Measurements from ENCODE around the gene RGS9.
"Not testable (repeated sequence)": the region's sequence is repeated elsewhere in the genome, so short reads cannot be mapped to it uniquely, and the experiment has no call there.

Gene RGS9

DNA sequence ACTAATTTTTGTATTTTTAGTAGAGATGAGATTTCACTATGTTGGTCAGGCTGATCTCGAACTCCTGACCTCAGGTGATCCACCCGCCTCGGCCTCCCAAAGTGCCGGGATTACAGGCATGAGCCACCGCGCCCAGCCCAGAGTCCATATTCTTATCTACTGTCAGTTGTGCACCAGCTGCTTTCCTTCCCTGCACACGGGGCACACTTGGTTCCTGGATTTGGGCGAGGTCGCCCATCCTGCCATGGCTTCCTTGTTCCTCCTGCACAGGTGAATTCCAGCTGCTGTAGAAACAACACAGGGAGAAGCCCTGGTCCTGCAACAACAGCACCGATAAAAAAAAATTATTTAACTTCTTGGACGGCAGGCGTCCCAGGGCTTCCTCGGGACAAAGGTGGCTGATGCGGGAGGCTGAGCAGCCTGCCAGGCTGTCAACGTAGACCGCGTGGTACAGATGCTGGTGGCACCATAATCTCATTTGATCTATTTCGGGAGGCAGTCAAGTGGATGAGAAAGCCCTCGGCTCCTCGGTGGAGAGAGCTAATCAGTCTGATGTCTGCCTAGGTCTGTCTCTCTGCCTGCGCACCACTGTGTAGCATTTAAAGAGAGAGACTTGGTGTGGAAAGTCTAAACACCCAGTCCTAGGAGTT, 19.1 kb downstream of the RGS9 start:
- no peak for DNase-seq (ENCODE audit: low spot score)

DNA sequence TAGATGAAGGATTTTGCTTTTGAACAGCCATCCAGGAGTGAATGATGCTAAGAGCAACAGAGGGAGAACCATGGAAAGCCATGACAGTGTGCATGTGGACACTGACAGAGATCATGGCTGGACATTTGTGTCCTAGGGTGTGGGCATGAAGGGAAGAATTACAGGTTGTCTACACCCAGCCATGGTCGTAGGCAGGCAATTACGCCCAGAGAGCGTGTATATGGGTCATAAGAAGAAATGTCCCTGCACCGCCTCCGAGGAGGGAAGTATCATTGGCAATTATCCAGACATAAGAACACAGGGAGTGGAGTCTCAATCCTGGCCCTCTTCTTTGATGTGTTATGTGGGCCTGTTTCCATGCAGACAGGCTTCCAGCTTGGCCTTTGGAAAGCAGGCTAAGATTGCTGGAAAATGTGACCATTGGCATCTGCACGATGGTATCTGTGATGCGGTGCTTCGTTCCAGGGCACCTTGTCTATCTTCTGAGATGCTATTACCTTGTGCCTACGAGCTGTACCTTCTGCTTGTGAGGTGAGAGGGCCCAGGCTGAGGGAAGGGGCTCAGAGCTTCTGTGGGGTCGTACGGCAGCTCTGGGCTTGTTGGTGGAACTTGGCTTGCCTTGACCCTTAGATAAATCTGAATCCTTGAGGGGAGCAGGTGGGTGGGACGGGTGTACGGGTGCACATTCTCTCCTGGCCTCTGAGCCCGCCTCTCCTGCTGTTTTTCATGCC, 19.8 kb downstream of the RGS9 start:
- DNase-seq (ENCODE audit: low spot score), result no peak

DNA sequence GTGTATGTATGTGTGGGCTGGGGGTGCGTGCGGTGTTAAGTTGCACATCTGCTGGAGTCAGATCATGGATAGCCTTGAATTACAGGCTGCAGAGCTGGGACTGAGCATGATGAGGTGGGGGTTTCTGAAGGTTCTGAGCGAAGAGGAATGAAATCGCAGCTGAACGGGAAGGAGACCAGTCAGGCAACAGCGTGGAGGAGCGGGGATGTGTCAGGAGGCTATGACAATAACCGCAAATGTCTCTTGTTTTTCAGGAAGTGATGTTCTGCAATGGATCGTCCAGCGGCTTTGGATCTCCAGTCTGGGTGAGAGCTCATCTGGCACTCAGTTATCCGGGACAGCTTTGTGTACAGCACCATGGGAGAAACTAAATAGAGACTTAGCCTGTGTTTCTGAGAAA, 20.9 kb downstream of the RGS9 start:
- no peak for DNase-seq (ENCODE audit: low spot score)

DNA sequence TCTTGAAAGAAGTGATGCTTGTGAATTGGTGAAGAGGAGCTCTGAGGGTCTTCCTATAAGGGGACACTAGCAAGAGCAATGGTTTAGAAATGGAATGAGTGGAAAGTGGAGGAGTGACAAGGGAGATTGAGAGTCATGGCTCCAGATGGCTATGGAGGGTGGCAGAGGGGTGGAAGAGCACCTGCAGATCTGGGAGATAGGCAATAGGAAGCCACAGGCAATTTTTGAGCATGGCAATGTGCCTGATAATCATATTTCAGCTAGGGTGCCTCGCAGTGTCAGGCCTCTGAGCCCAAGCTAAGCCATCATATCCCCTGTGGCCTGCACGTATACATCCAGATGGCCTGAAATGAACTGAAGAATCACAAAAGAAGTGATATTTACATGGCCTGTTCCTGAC, 21.5 kb downstream of the RGS9 start:
- DNase-seq (ENCODE audit: low spot score), result peak; percentile 66

DNA sequence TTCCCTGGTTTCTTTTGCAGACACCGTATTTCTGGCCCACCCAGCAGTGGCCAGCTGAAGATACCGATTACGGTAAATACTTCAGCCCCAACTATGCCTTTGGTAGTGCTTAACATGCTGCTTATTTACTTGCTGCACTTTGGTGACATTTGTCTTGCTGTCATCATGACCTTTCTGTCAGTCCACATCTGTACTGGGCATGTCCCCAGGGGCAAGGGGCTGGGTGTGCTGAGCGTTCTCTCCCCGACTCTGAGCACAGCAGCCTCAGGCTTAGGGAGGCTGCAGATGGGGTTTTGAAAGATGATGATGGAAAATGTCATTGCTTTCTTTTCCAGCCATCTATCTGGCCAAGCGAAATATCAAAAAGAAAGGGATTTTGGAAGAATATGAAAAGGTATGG, 23.3 kb downstream of the RGS9 start:
- DNase-seq (ENCODE audit: low spot score), result no peak

DNA sequence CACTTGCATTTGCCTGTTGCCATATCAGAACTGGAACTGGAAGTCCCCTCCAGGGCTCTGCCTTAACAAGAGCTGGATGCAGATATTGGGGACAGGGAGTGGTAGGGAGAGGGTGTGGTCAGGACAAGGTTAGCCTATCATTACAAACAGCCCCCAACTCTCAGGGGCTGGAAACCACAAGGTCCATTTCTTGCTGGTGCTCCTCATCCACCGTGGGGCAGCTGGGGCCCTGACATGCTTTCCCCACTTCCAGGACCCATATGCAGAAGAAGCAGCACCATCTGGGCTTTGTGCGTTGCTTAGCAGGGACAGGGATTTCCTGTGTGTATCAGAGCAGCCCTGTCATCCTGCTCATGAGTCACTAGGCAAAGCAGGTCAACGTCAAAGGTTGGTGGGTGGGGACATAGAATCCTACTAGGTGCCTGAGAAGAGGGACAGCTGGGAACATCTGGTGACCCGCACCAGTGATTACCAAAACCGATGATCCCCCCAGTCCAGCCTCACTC, 26.9 kb downstream of the RGS9 start:
- no peak for DNase-seq (ENCODE audit: low spot score)

DNA sequence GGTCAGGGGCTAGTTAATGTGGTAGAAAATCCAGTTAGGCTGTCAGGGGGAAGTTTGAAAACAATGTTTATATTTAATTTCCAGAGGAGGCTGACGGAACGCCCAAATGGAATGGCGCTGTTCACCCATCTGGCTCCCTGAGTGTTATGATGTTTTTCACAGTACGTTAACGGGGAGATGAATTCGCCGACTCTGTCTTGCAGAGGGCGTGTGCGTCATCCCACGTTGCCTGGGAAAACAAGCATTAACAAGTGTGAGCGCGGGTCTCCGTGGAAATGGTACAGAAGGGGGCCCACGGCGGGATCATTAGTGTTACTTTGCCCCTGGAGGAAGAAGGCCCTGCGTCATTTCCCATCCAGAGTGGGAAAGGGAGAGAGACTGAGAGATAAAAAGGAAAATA, 29.6 kb downstream of the RGS9 start:
- no peak for DNase-seq (ENCODE audit: low spot score)

DNA sequence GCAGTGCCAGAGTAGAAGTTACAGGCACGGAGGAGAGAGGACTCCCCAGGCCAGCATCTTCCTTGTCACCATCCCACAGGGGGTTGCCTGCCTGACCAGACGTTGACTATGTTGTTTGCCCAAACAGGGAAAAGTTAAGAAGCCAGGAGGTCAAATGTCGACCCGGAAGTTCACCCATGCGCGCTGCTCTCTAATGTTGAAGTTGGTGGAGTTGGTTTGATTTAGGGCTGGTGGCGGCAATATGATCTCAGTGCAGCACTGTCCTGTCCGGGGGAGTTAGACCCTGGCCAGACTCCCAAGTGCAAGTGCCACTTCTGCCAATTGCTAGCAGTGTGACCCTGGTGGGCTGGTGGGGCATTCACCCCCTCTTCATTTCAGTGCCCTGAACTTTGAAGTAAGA, 30.4 kb downstream of the RGS9 start:
- DNase-seq (ENCODE audit: low spot score), result no peak

DNA sequence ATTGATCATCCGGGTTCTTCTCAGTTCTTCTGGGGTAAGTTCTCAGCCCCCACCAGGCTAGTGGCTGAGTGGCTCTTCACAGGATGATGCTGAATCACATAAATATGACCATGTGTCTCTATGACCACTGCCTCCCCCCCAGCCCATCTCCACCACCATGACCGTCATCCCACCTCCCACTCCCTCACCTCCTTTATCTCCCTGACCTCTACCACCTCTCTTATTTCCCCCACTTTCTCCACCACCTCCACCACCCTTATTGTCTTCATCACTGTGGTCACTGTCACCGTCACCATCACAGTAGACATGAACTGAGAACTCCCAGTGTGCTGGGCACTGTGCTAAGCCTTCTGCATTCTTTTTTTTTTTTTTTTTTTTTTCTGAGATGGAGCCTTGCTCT, 32.5 kb downstream of the RGS9 start:
- no peak for DNase-seq (ENCODE audit: low spot score)

DNA sequence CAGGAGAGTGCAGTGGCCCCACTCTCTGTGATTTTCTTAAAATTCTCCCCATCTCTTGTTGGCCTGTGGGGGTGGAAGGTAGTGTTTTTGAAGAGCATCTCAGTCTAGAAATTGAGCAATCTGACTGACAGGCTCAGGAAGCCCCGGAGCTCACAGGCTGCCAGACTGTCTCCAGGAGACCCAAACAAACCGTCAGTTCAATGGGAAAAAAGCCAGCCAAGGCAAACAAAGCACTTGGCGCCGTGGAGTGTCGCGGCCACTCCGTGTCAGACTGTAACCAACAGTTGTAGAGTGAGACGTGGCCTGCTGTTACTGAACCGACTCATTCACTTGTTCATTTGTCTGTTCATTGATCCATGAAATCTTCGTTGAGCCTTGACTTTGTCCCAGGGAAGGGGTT, 33.7 kb downstream of the RGS9 start:
- no peak for DNase-seq (ENCODE audit: low spot score)

DNA sequence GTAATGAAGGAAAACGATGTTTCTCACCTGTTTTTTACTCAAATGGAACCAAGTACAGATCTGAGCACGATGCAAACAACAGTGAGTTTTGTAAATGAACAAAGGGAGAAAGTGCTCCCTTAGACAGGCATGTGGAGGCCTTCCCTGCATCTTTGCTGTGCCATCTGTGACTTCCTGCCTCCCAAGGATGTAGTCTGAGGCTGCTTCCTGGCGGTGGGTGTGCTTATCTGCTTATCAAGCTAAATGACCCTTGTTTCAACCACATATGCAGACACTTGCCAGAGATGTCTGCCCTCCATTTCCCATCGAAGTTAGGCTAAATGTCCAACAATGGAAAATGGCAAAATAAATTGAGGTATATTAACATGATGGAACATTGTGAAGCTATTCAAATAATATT, 34.6 kb downstream of the RGS9 start:
- peak; percentile 62 for DNase-seq (ENCODE audit: low spot score)

DNA sequence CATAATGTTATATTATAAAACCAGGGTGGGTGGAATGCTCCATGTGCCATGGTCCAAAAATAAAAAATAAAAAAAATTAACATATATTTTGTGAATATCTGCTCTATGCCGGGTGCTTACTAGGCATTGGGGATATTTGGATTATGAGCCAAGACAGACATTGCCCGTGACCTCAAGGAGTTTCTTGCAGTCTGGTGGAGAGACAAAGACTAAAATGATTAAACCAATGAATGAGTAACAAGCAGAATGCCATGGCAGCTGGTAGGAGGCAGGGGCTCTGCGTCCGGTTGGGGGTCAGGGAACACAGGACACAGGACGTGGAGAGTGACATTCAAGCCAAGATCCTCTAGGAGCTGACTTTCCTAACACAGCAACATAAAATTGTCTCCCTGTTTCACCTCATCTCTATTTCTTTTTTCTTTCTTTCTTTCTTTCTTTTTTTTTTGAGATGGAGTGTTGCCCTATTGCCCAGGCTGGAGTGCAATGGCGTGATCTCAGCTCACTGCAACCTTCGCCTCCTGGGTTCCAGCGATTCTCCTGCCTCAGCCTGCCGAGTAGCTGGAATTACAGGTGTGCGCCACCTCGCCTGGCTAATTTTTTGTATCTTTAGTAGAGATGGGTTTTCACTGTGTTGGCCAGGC, 35.4 kb downstream of the RGS9 start:
- DNase-seq (ENCODE audit: low spot score), result no peak

DNA sequence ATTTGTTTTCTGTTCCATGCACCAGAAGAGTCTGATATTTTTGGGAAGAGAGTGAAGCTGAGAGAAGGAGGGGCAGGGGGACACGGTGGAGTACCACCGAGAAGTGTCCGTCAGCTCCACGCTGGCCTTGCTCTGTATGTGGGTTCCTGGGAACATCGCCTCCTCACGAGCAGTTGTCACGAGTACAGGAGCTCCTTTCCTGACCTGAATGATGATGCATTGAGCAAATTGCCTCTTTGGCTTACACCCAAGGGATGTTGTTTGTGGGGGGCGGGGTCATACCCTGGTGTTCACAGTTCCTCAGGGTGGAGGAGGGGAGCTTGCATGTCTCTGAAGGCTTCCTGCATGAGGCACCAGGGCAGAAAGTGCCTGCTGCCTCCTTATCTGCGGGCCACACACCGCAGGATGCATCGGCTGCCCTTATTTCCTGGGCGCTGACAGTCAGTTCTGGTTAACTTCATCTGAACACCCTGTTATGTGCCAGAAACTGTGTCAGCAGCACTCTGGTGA, 36.2 kb downstream of the RGS9 start:
- DNase-seq (ENCODE audit: low spot score), result peak; percentile 85

DNA sequence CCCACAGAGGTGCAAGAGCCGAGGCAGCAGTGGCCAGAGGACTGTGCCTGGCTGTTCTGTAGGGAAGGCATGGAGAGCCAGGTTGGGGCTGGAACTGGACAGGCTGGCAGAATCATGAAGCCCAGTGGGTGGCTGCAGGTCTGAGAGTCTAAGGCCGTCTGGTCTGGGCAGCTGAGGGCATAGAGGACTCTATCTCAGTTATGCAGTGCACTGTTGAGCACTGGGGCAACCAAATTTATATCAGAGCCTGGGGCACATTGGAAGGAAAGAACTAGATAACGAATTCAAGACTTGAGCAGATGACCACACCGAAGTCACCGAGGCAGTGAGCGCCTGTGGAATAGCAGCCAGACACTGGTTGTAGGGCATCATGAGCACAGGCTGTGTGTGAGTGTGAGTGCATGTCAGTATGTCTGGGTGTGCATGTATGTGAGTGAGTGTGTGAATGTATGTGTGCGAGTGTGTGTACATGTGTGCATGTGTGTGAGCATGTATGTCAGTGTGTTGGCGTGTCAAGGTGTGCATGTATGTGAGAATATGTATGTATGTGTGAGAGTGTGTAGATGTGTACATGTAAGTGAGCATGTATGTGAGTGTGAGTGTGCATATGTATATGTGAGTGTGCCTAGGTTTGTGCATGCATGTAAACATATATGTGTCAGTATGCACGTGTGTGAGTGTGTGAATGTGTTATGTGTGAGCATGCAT, 37.0 kb downstream of the RGS9 start:
- DNase-seq (ENCODE audit: low spot score), result no peak

DNA sequence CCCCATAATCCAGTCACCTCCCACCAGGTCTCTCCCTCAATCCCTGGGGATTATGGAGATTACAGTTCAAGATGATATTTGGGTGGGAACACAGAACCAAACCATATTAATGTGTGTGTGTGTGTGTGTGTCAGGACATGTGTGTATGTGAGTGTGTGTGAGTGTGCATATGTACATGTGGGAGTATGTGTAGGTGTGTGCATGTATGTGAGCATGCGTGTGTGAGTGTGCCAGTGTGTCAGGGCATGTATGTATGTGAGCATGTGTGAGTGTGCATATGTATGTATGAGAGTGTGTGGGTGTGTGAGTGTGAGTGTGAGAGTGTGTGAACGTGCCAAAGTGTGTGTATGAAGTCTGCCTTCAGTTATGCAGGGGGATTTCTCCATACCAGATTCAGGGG, 37.8 kb downstream of the RGS9 start:
- DNase-seq (ENCODE audit: low spot score), result no peak

DNA sequence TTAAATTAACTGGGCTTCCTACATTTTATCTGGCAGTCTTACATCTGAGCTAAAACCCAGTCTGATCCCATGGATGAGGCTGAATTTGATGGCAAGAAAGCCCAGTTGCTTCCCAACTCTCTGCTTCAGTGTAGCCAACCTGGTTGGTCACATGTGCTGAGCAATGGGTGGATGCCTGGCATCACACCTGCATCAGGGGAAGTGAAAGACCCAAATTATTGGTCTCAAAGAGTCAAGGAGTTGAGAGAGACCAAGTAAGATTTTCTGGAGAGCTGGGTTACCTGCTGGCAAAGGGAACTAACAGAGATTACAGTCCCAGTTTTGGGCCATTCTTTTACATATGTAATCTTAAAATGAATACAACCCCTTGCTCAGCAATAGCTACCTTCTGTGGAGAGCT, 38.8 kb downstream of the RGS9 start:
- DNase-seq (ENCODE audit: low spot score), result no peak

DNA sequence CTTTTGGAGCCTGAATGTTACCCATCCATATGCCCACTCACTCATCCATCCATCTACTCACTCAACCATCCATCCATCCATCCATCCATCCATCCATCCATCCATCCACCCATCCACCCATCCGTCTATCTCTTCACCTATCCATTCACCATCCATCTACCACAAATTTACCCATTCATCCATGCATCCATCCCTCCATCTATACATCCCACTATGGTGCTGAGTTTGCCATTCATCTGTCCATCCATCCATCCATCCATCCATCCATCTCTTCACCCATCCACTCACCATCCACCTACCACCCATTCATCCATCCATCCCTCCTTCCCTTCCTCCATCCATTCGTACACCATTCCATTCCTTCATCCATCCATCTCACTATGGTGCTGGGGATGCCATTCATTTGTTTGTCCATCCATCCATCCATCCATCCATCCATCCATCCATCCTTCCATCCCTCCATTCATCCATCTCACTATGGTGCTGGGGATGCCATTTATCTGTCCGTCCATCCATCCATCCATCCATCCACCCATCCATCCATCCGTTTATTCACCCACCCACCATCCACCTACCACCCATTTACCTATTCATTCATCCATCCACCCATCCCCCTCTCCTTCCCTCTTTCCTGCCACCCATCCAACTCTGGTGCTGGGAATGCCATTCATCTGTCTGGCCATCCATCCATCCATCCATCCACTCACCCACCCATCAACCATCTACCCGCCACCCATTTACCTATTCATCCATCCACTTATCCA, 39.7 kb downstream of the RGS9 start:
- no peak for DNase-seq (ENCODE audit: low spot score)

DNA sequence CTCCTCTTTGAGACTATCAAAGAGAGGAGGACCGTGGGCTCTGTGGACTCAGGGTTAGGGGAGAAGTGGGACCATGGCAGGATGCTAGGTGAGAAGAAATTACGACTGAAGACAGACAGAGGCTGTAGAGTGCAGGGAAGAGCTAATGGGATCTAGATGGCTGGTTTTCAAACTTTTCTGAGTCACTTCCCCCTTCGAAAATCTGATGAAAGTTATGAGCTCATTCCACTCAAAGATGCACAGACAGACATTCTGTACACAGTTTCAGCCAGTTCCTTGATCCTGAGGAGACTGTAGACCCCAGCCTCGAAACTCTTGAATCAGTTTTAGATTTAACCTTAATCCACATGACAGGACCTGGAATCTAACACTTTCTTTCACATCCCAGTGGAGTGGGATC, 40.7 kb downstream of the RGS9 start:
- no peak for DNase-seq (ENCODE audit: low spot score)

DNA sequence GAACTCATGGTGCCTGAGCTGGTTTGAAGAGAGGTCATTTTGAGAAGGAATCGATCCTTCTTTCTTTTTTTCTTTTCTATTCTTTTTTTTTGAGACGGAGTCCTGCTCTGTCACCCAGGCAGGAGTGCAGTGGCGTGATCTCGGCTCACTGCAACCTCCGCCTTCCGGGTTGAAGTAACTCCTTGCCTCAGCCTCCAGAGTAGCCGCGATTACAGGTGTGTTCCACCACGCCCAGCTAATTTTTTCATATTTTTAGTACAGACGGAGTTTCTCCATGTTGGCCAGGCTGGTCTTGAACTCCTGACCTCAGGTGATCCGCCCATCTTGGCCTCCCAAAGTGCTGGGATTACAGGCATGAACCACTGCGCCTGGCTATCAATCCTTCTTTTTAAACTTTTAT, 43.1 kb downstream of the RGS9 start:
- DNase-seq (ENCODE audit: low spot score), result not testable (repeated sequence)

DNA sequence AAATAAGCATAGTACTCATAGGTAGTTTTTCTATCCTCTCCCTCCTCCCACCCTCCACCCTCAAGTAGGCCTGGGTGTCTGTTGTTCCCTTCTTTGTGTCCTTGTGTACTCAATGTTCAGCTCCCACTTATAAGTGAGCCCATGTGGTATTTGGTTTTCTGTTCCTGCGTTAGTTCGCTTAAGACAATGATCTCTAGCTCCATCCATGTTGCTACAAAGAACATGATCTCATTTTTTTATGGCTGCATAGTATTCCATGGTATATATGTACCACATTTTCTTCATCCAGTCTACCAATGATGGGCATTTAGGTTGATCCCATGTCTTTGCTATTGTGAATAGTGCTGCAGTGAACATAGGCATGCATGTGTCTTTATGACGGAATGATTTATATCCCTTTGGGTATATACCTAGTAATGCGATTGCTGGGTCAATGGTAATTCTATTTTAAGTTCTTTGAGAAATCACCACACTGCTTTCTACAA, 43.6 kb downstream of the RGS9 start:
- not testable (repeated sequence) for DNase-seq (ENCODE audit: low spot score)

All from SK-N-DZ (cell line).